T-helper 1 cell treated with Interleukin-12 subunit alpha and Interleukin-12 subunit beta and Interleukin-4 antibody, amounts not matched to agents 30 μg/mL and 1 μg/mL, for 36 hours (primary cell): ENCODE measurements around the gene EFL1.
"Not testable (repeated sequence)": the region's sequence is repeated elsewhere in the genome, so short reads cannot be mapped to it uniquely, and the experiment has no call there.

ENCODE experiments used
- H3K27ac Mint-ChIP-seq: one replicate; pipeline ENCODE4 v1.8.0; 2021; ENCODE audit warnings: mild to moderate bottlenecking, mixed read lengths
- H3K27me3 Mint-ChIP-seq: one replicate; pipeline ENCODE4 v1.8.0; 2021; ENCODE audit warnings: low read depth, mixed read lengths
- H3K36me3 Mint-ChIP-seq: one replicate; pipeline ENCODE4 v1.8.0; 2021; ENCODE audit warnings: low read depth, mixed read lengths
- H3K4me1 Mint-ChIP-seq: one replicate; pipeline ENCODE4 v1.8.0; 2021; ENCODE audit warnings: low read depth, mixed read lengths
- H3K4me3 Mint-ChIP-seq: one replicate; pipeline ENCODE4 v1.8.0; 2021; ENCODE audit warnings: mild to moderate bottlenecking, moderate library complexity, mixed read lengths
- H3K9me3 Mint-ChIP-seq: one replicate; pipeline ENCODE4 v1.8.0; 2021; ENCODE audit warnings: mixed read lengths

Gene EFL1

DNA sequence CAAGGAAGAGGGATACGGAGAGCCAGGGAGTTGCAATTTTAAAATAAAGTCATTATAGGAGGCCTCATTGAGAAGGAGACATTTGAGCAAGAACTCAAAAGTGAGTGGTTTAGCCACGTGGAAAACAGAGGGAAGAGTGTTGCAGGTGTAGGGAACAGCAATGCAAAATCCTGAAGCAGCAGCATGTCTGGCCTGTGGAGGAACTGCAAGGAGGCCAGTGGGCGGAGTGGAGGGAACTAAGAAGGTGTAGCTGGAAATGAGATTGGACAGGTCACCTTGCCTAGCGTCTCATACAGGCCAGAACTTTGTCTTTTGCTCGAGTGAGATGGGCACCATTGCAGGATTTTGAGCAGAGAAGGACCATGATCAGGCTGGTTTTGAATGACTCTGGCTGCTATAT lies 35.0 kb upstream of the EFL1 start:
- no peak overlapping the region for H3K4me3 Mint-ChIP-seq

DNA sequence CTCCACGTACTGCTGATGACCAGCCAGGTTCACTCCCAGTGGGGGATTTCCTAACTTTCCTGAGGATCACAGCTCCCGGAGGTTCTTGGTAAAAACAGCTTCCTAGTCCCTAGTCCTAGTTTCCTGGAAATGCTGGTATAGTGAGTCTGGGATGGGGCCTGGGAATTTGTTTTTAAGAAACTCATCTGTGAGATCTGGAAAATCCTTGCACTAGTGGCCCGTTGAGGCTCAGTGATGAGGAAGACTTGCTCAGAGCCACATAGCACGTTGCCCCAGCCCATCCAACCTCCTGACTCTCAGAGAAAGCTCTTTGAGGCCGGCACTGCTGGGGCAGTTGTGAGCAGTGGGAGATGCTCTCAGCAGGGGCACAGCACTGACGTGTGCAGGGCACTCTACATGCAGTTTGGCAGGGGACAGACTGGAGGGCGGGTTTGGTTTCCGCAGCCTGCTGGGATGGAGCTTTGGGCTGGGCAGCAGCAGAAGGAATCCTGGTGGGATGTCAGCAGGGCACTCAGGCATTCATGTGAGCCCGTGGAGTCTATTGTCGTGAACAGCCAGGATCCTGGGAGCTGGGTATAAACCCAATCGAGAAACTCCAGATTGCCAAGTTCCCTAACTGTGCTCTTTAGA lies 31.6 kb upstream of the EFL1 start:
- Mint-ChIP-seq H3K9me3 (no peaks in the 10 kb centered on the region), H3K27ac (no peak overlapping the region), H3K4me1 (peaks cover 8% of the 10 kb centered on the region), H3K36me3 (peaks cover 2% of the 10 kb centered on the region), H3K27me3 (peaks cover 17% of the 10 kb centered on the region), H3K4me3 (no peak overlapping the region)

More for the DNA sequence above, 35.0 kb upstream of the EFL1 start:
- Mint-ChIP-seq H3K27me3 (peaks cover 7% of the 10 kb centered on the region), H3K27ac (no peak overlapping the region), H3K36me3 (peaks cover 2% of the 10 kb centered on the region), H3K4me1 (peaks cover 5% of the 10 kb centered on the region), H3K9me3 (no peaks in the 10 kb centered on the region)

DNA sequence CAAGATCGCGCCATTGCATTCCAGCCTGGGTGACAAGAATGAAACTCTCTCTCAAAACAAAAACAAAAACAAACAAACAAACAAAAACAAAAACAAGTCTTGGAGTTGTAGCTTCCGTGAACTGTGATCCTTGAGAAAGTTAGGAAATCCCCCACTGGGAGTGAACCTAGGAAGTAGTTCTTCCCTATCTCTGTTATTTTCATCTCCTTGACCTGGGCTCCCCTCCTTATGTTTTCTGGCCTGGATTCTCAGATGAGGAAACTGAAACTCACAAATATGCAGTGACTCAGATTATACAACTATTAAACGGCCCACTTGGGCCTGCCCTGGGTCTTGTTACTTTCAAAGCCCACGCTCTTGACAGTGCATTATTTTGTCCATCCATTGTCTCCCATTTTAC lies 29.7 kb upstream of the EFL1 start:
- no peak overlapping the region for H3K27ac Mint-ChIP-seq
- no peak overlapping the region for H3K4me3 Mint-ChIP-seq
- peaks cover 8% of the 10 kb centered on the region for H3K9me3 Mint-ChIP-seq
- peaks cover 2% of the 10 kb centered on the region for H3K36me3 Mint-ChIP-seq
- H3K27me3 Mint-ChIP-seq = peaks cover 25% of the 10 kb centered on the region
- peaks cover 6% of the 10 kb centered on the region for H3K4me1 Mint-ChIP-seq

DNA sequence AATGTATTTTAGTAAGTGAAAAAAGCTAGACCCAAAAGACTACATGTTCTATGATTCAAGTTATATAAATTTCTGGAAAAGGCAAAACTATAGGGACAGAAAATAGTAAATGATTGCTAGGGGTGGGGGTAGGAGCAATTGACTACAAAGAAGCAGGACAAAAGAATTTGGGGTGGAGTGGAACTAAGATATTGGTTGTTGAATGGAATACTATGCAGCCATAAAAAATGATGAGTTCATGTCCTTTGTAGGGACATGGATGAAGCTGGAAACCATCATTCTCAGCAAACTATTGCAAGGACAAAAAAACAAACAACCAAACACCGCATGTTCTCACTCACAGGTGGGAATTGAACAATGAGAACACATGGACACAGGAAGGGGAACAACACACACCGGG lies 25.7 kb upstream of the EFL1 start:
- peaks cover 25% of the 10 kb centered on the region for H3K27me3 Mint-ChIP-seq
- peaks cover 17% of the 10 kb centered on the region for H3K4me1 Mint-ChIP-seq
- H3K9me3 Mint-ChIP-seq, H3K4me3 Mint-ChIP-seq, H3K27ac Mint-ChIP-seq, H3K36me3 Mint-ChIP-seq: not testable (repeated sequence)

DNA sequence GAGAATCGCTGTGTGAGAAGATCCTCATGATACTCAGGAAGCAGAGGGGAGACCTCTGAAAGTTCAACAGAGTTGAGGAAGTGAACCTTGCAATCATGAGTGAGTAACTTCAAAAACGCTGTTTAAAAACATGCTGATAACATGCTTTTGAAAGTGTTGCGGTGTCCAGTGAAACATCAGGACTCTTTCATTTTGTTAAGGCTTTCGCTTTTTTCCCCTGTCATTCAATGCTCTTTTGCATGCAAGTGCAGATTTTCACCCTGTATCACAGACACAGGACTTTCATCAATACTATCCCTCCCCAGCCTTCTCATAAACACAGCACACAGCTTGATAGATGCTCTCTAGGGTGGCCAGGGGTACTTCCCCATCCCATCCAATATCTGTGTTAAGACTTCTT lies 23.9 kb upstream of the EFL1 start:
- not testable (repeated sequence) for H3K36me3 Mint-ChIP-seq, H3K9me3 Mint-ChIP-seq, H3K27ac Mint-ChIP-seq
- H3K4me1 Mint-ChIP-seq = peaks cover 17% of the 10 kb centered on the region
- H3K27me3 Mint-ChIP-seq = peaks cover 30% of the 10 kb centered on the region
- H3K4me3 Mint-ChIP-seq = peak overlapping the region; percentile 56

DNA sequence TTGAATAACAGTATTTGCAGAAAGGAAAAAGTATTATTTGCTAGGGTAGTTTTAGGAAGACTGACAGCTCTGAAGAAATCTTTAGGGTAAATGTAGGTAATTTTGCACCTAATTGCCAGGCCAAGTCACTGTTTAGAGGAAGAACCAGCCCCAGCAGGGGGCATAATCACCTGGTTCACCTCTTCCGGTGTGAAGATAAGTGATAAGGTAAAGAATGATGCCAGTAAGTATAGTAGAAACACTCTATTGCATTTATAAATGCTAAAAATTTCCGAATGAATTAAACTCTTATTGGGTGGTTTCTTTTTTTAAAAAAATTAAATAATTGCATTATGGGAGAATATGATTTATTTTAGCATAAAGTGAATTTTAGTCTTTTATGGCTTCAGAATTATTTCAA lies 21.8 kb upstream of the EFL1 start:
- H3K4me3 Mint-ChIP-seq, H3K27ac Mint-ChIP-seq, H3K9me3 Mint-ChIP-seq, H3K36me3 Mint-ChIP-seq: not testable (repeated sequence)
- Mint-ChIP-seq H3K27me3 (peaks cover 31% of the 10 kb centered on the region), H3K4me1 (peaks cover 14% of the 10 kb centered on the region)

DNA sequence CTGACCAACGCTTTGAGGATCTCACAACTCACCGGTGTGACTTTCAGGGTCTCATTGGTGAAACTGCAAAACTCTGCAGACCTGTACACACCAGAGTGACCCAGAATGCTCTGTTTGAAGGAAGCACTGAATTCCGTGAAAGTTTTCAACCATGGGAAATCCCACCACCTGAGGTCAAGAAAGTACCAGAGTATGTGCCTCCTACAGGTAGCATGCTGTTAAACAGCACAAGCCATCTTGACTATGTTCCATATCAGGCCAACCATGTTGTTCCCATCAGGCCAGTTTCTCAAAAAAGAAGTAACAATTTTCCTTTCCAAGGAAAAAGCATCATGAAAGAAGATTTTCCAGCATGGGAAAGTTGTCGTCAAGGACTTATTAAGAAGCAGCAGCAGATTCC lies 19.9 kb upstream of the EFL1 start:
- Mint-ChIP-seq H3K27me3 (peaks cover 36% of the 10 kb centered on the region), H3K4me1 (peaks cover 12% of the 10 kb centered on the region)
- not testable (repeated sequence) for H3K27ac Mint-ChIP-seq, H3K4me3 Mint-ChIP-seq, H3K36me3 Mint-ChIP-seq, H3K9me3 Mint-ChIP-seq

DNA sequence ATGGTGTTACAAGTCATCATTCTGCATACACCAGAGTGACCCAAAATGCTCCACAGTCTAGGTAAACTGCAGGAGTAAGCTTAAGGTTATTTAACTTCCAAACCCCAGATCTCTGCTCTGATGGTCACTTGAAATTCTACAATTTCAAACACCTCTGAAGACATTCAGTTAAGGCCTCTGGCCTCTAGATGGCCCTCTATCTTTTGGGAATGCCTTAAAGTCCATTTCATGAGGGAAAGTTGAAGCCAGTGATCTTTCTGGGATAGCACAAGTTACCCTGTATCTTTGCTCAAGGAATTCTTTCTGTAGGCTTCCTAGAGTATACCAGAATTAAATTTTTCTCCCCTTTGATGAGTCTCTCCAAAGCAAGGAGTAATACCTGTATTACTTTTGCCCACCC lies 18.7 kb upstream of the EFL1 start:
- not testable (repeated sequence) for H3K27ac Mint-ChIP-seq, H3K9me3 Mint-ChIP-seq, H3K36me3 Mint-ChIP-seq, H3K4me1 Mint-ChIP-seq, H3K4me3 Mint-ChIP-seq
- H3K27me3 Mint-ChIP-seq = peaks cover 36% of the 10 kb centered on the region

DNA sequence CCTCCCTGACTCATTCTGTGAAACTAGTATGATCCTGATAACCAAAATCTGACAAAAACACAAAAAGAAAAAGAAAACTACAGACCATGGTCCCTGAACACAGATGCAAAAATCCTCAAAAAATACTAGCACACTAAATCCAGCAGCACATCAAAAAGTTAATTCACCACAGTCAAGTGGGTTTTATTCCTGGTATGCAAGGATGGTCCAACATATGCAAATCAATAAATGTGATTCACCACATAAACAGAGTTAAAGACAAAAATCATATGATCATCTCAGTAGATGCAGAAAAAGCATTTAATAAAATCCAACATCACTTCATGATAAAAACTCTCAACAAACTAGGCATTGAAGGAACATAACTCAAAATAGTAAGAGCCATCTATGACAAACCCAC lies 12.9 kb upstream of the EFL1 start:
- H3K36me3 Mint-ChIP-seq = no peaks in the 10 kb centered on the region
- no peak overlapping the region for H3K27ac Mint-ChIP-seq
- H3K9me3 Mint-ChIP-seq = no peaks in the 10 kb centered on the region
- H3K4me3 Mint-ChIP-seq = no peak overlapping the region
- peaks cover 52% of the 10 kb centered on the region for H3K27me3 Mint-ChIP-seq
- H3K4me1 Mint-ChIP-seq = no peaks in the 10 kb centered on the region

DNA sequence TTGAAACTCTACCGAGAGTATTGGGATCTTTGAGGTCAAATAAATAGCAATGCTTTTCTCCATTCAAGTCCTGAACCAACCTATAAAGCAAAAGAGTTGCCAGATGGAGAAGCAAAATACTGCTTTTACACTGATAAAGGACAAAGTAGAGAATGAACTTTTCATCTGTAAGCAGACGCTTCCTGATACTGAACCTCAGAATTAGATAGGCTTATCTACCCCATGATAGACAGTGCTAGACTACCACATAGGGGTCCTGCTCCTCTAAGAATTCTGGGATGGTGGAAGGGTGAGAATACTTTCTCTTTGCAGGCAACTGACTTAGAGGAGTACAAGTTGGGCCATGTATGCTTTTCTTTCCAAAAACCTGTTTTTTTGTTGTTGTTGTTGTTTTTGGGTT lies 9.6 kb upstream of the EFL1 start:
- H3K9me3 Mint-ChIP-seq = no peaks in the 10 kb centered on the region
- no peaks in the 10 kb centered on the region for H3K4me1 Mint-ChIP-seq
- peaks cover 27% of the 10 kb centered on the region for H3K27me3 Mint-ChIP-seq
- H3K27ac Mint-ChIP-seq = no peak overlapping the region
- no peak overlapping the region for H3K4me3 Mint-ChIP-seq
- no peaks in the 10 kb centered on the region for H3K36me3 Mint-ChIP-seq

DNA sequence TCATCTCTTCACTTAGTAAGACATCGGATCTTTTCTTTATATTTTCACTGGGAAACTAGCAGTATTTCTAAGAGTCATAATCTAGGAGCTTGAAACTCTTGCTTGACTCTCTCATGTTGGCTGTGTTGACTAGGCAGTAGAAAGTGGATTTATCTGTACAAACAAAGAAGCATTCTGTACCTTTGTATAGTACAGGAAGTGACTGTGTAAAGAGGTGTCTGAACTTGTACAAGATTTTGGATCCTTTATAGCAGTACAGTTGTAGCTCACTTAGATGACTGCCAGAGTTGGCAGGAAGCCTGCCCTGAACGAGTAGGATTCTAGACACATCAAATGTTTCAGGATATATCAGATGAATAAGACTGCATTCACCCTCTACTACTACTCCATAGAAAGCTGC lies 5.9 kb upstream of the EFL1 start:
- not testable (repeated sequence) for H3K9me3 Mint-ChIP-seq, H3K4me1 Mint-ChIP-seq, H3K27ac Mint-ChIP-seq, H3K4me3 Mint-ChIP-seq, H3K27me3 Mint-ChIP-seq, H3K36me3 Mint-ChIP-seq

DNA sequence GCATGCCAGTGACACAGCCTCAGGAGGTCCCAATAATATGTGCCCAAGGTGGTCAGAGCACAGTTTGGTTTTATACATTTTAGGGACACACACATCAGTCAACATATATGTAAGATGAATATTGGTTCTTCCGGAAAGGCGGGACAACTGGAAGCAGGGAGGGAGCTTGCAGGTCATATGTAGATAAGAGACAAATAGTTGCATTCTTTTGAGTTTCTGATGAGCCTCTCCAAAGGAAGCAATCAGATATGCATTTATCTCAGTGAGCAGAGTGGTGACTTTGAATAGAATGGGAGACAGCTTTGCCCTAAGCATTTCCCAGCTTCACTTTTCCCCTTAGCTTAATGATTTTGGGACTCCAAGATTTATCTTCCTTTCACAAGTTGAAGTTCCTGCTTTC lies 4.6 kb upstream of the EFL1 start:
- H3K36me3 Mint-ChIP-seq, H3K9me3 Mint-ChIP-seq, H3K27ac Mint-ChIP-seq, H3K4me3 Mint-ChIP-seq, H3K4me1 Mint-ChIP-seq, H3K27me3 Mint-ChIP-seq: not testable (repeated sequence)

DNA sequence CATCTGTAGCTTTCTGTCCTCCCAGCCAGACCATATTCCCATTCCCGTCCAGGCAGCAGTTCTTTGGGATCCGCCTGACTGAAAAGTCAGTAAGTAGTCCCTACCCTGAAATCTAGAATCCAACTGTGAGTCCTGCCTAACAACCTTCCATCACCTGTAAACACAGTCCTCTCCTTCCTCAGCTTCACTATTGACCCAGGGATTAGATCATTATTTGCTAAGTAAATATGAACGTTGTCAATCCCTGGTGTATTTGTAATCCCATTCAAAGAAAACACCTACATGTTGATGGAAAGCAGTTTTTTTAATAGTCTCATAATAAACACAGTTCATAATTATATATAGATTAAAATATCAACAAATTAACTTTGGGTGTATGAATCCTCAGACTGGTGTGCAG lies 816 bp upstream of the EFL1 start:
- Mint-ChIP-seq H3K27ac (peak overlapping the region; percentile 83), H3K4me1 (peaks cover 21% of the 10 kb centered on the region), H3K9me3 (no peaks in the 10 kb centered on the region), H3K4me3 (peak overlapping the region; percentile 94), H3K36me3 (peaks cover 8% of the 10 kb centered on the region), H3K27me3 (no peaks in the 10 kb centered on the region)

DNA sequence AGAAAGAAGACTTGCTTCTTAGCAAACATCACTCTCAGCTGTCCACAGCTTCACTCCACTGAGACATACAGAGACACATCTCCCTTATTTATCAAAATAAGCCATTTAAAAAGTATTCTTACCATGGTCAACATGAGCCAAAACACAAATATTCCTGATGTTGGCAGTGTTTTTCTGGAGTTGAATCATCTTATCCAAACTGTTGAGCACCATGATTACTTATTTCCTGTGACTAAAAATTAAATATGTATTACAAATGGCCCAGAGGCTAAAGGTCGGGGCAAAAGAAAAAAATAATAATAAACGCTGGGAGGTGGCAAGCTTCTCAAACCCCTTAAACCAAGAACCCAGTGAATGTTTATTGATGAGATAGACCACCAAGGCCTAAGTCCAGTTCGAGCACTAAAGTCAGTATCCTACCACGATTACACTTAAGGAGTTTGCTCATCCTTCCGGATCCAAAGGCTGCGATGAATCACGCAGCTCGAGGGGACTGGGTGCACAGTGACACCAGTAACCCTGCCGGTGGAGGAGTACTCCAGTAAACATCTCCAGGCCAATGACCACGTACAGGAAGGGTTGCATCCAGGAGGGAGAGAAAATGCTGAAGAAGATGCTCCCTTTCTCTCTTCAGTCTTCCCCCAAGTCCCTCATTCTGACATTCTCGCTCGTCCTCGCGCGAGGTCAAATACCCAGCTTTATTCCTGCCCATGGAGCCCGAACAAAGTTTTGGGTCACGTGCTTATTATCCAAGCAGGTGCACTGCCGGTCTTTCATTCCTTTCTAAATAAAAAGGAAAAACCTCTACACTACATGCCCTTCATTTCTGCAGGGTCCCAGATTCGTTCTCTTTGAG lies 740 bp downstream of the EFL1 start:
- peak overlapping the region; percentile 83 for H3K27ac Mint-ChIP-seq
- not testable (repeated sequence) for H3K9me3 Mint-ChIP-seq
- peak overlapping the region; percentile 94 for H3K4me3 Mint-ChIP-seq

DNA sequence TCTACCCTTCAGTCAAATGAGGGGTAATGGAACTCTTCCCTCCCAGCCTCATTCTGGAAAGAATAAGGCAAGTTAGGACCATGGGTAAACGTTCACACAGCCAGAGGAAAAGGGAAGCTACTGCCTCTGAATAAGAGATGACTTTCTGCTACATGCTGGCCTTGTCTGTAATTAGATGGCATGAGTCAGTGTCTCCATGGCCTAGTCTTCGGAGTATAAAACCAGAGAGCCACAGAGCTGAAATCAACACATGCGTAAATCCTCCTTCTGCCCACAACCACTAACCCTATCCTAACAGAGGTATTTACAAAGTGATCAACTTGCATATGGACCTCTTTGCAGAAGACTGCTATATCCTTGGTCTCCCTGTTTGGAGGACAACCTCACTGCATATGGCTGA lies 14.3 kb downstream of the EFL1 start:
- not testable (repeated sequence) for H3K27ac Mint-ChIP-seq, H3K27me3 Mint-ChIP-seq, H3K9me3 Mint-ChIP-seq, H3K4me1 Mint-ChIP-seq, H3K4me3 Mint-ChIP-seq
- peaks cover 22% of the 10 kb centered on the region for H3K36me3 Mint-ChIP-seq

More for the DNA sequence above, 740 bp downstream of the EFL1 start:
- H3K4me1 Mint-ChIP-seq = peaks cover 21% of the 10 kb centered on the region
- not testable (repeated sequence) for H3K27me3 Mint-ChIP-seq
- H3K36me3 Mint-ChIP-seq = peaks cover 17% of the 10 kb centered on the region
